Erythroblast (primary cell): ENCODE measurements around the gene TRIM29.

Experiments used
- GATA1 ChIP-seq: IDR thresholded peaks from 2 replicates; pipeline ENCODE4 v1.6.1; 2011; ENCODE audit warnings: low read depth, mild to moderate bottlenecking, control low read depth, low read length, moderate library complexity
- POLR2A ChIP-seq: IDR thresholded peaks from 2 replicates; pipeline ENCODE4 v1.6.1; 2011; ENCODE audit warnings: mild to moderate bottlenecking, low read length

- no peak for TF ChIP-seq POLR2A
- no peak for TF ChIP-seq GATA1
These were observed 7.5 kb downstream of the TRIM29 start for GRCh38 chr11:120130176-120130980.
